ENCODE results near the gene GALM.
"Not testable (repeated sequence)": the region's sequence is repeated elsewhere in the genome, so short reads cannot be mapped to it uniquely, and the experiment has no call there.

GALM gene

DNA sequence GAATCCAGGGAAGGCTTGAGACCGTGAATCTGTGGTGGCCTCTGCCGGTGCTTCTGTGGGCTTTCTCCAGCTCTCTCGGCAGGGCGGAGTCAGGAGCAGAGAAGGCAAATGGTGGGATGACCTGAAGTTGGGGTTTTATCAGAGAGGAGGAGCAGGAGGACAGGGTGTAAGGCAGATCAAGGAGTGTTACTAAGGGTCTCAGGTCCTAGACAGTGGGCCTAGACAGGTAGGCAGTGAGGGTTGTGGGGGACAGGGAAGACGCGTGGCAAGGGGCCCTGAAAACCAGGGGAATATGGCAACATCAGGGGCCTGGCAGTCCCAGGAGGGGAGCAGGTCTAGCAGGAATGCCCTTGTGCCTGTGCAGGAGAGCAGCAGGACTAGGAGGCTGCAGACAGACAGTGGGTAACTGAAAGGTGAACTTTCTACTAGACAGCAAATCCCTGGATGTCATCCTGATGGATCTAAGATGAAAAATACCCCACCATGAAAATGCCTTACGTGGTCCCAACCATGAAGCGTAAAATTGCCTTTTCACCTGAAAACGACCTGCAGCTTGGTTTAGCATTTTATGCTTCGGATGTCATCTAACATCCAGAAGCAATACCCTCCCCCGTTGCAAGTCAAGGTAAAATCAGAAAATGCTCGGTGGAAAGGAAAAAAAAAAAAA is 43.1 kb downstream of the GALM start:
- no peak for DNase-seq (ENCODE audit: low read depth in 3 of 3, low spot score in 1 of 3)

DNA sequence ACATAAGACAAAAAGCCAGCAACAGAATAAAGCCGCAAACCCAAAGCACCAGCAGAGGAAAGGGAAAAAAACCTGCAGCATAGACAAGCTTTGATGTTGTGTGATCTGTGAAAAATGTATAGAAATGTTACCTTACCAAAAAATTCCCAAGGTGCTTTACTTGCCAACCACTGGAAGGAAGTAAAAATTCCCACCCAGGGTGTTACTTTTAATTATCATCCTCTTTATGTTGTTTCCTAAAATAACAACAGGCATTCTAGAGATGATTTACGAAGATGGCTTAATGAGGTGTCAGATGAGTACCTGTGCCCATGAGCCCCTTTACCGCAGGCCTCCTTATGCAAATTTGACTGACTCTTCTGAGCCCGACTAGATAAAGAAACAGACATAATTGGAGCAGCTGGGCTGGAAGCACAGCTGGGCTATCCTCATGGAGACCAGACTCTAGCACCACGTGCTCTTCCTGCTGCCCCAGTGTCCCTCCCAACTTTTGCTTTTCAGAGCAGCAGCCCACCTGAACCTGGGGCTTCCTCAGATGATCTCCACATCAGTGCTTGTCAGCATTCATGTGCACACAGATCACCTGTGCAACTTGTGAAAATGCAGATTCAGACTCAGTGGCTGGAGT is 43.8 kb downstream of the GALM start:
- DNase-seq (ENCODE audit: low read depth in 3 of 3, low spot score in 1 of 3): peak in 1 of 3 donors; percentile 20

DNA sequence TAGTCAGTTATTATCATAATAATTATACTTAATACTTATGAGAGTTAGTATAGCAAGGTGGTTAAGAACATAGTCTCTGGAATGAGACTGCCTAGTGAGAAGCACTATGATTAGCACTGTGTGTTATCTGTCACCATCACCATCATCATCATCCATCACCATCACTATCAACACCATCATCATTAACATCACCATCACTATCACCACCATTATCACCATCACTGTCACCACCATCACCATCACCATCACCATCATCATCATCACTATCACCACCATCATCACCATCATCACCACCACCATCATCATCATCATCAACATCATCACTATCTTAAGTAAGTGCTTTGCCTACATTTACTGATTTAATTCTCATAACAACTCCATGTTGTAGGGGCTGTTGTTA is 45.6 kb downstream of the GALM start:
- no peak for DNase-seq (ENCODE audit: low read depth in 3 of 3, low spot score in 1 of 3)

DNA sequence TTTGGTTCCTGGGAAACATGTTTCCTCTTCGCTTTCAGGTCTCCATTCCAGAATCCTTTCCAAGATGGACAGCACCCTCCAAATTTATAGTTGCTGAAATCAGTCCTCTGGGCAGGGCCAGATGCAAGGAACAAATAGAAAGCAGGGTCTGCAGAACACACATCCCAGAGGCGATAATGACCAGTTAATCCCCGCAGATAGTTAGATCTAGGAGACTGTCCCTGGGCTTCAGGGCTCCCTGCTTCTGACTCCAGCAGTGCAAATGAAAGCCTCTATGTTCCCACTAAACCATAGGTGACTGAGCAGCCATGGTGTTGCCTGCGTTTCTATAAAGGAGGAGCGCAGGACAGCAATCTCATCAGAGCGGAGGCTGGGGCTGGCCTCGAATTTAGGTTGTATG is 46.5 kb downstream of the GALM start:
- DNase-seq (ENCODE audit: low read depth in 3 of 3, low spot score in 1 of 3): no peak

DNA sequence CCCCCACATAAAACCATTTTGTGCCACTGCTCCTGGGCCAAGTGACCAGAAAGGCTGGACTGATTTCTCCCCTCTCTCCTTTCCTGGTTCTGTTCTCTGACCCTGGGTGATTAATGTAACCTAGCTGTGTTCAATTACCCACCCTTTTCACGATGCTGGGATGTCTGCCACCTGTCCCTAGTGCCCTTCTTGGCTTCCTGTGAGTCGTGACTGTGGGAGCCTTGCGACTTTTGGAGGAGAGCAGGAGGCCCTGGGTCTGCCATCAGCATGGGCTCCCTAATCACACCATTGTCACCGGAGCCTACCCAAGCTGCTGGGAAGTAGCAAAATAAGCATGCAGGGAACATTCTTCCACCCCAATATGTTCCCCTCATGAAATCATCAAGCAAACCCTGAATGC is 47.0 kb downstream of the GALM start:
- DNase-seq (ENCODE audit: low read depth in 3 of 3, low spot score in 1 of 3): no peak

DNA sequence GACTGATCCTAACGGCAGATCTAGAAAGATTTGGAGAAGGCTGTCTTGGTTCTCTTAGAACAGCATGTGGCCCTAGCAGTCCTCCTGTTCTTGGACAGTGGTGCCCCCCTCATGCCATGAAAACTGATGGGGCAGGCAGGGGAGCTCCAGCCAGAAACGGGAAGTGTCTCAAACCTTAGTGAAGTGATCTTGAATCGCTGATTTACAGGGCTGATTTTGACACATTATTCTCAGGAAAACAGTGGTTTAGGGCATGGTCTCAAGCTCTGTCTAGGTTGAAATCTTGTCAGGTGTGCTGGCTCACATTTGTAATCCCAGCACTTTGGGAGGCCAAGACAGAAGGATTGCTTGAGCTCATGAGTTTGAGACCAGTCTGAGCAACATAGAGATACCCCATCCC is 47.4 kb downstream of the GALM start:
- no peak for DNase-seq (ENCODE audit: low read depth in 3 of 3, low spot score in 1 of 3)

DNA sequence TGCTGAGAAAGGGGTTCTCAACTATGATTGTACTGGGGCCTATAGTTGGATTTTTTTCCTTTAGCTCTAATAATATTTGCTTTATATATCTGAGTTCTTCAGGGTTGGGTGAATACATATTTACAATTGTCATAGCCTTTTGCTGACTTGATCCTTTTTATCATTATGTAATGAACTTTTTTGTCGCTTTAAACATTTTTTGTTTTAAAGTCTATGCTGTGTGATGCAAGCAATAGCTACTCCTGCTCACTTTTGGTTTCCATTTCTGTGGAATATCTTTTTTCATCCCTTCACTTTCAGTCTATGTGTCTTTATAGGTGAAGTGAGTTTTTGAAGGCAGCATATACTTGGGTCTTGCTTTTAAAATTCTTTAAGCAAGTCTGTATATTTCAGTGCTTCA is 49.0 kb downstream of the GALM start:
- DNase-seq (ENCODE audit: low read depth in 3 of 3, low spot score in 1 of 3): not testable (repeated sequence)

DNA sequence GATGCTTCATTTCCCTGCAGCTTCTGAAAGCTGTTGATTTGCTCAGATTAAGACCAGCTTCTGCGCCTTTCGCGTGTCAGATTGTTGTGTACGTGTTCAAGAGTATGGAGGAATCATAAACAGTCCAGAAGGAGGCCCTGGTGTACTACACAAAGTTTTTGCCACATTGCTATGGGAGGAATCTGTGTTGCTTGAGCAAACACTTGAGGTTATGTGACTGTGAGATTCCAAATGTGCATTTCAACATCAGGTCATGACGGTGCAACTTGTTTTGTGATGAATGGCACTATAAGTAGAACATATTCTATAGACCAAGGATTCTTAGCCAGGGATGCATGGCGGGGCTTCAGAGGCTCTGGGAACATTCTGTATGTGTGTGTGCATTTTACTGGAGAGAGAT is 50.3 kb downstream of the GALM start:
- no peak for DNase-seq (ENCODE audit: low read depth in 3 of 3, low spot score in 1 of 3)

DNA sequence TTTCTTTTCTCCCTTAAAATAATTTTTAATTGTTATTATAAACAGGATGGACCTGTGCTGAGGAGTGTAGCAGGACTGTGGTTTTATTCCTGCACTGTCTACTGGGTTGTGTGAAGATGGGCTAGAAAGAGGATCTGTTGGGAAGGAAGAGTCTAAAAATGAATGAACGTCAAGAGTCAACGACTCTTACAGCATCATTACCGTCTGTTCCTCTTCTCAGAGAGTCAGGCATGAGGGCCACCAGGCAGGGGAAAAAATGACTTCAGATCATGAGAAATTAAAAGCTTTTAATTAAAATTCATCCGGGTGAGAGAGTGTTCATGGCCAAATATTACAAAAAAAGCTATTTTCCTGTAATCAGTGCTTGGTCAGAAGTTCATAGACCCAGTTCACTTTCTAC is 52.7 kb downstream of the GALM start:
- no peak for DNase-seq (ENCODE audit: low read depth in 3 of 3, low spot score in 1 of 3)

DNA sequence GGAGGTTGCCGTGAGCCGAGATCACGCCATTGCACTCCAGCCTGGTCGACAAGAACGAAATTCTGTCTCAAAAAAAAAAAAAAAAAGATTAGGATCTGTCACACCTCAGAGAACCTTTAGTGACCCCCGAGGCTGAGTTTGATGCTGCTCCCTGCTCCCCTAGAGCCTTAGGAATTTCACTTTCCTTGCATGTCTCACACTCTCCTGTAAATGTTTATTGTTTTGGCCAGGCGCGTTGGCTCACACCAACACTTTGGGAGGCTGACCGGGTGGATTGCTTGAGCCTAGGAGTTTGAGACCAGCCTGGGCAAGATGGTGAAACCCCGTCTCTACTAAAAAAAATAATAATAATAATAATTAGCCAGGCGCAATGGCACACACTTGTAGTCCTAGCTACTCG is 53.8 kb downstream of the GALM start:
- no peak for DNase-seq (ENCODE audit: low read depth in 3 of 3, low spot score in 1 of 3)

DNA sequence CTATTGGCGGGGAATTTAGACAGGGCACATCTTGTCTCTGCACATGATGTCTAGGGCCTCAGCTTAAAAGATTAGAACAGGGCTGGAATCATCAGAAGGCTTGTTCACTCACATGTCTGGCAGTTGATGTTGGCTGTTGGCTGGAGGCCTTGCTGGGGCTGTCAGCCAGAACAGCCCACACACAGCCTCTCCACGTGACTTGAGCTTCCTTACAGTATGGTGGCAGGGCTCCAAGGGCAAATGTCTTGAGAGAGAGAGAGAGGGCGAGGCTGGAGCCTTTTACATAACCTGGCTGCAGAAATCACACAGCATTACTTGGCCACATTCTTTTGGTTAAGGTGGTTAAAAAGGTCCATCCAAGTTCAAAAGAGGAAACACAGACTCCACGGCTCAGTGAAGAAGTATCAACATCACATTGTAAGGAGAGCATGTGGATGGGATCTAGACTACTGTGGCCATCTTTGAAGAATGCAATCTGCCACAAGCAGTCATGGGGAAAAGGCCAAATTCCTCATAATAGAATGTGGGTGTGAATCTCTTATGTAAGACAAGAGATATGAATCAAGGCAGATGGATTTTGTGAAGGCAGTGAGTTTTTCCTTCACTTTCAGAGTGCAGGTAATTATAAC is 54.8 kb downstream of the GALM start:
- DNase-seq (ENCODE audit: low read depth in 3 of 3, low spot score in 1 of 3): no peak

DNA sequence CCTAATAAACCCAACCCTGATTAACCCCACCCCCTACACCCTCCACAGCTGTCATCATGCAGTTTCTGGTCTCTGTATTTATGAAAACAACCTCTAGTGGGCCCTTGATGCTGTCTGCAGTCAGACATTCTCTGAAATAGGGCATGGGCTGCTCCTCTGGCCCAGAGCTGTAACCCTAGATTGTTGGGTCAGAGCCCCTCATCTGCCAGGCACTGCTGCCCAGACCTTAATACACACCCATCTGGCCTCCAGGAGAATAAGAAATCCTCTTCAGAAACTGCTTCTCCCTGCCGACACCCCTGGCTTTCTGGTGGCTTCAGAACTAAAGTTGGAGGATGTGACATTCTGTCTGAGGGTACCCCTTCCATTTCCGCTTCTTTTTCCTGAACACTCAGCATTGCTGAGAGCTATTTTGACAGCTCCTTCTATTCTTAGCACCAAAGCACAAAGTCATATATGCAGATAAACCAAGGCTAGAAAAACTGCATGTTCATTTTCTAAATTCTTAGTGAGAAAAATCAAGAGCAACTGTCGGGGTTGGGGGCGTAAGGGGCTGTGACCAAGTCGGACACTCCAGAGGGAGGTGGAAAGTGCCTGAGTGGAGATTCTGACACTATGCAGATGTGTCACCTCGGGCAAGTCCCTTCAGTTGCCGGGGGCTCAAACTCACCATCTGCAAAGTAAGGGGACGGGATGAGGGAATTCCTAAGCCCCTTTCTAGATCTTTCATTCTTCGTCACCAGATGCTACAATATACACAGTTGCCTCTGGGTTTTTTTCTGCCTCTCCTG is 56.6 kb downstream of the GALM start:
- DNase-seq (ENCODE audit: low read depth in 3 of 3, low spot score in 1 of 3): peak in 1 of 3 donors; percentile 35

DNA sequence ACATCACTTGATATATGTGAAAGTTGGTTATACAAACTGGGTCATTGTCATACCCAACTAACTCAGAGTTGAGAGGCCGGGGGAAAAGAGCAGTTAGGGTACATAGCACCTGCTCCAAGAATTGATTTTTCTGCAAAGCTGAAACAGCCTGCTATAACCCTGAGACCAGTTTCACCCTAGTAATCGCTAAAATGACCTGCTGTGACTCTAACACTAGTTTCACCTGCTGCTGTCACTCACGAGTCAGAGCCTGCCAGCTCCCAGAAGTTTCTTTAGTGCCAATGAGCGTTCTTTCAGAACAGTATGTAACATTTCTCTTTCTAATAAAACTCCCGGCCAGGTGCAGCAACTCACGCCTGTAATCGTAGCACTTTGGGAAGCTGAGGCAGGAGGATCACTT is 57.3 kb downstream of the GALM start:
- no peak for DNase-seq (ENCODE audit: low read depth in 3 of 3, low spot score in 1 of 3)

DNA sequence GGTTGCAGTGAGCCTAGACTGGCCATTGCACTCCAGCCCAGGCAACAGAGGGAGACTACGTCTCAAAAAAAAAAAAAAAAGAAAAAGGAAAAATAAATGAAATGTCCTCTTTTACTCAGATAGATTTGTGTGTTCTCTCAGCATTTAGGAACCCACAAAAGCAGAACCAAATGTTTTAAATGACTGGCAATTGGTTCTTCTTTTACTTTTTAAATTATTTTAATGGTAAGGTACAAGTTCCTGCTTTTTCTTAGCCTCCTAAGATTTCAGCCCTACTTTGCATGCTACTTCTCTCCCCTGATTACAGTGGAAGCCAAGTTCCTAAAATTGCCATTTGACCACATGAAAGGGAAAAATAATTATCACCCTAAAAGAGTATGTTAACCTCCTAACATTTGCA is 61.7 kb downstream of the GALM start:
- DNase-seq (ENCODE audit: low read depth in 3 of 3, low spot score in 1 of 3): no peak

DNA sequence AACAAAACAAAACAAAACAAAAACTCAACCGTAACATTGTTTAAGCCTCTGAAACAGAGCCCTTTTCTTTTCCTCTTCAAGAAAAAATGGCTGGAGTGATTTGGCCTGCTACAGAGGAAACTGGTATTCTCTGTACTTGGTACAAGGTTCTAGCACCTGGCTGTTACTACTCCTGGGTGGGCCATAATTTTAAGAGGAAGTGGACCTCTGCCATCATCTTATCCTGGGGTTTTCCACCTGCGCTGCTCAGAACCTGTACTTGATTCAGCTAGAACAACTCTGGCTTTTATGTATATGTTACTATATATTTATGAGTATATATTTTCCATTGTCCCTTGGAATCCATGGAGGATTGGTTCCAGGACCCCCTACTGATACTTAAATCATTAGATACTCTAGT is 62.8 kb downstream of the GALM start:
- no peak for DNase-seq (ENCODE audit: low read depth in 3 of 3, low spot score in 1 of 3)

DNA sequence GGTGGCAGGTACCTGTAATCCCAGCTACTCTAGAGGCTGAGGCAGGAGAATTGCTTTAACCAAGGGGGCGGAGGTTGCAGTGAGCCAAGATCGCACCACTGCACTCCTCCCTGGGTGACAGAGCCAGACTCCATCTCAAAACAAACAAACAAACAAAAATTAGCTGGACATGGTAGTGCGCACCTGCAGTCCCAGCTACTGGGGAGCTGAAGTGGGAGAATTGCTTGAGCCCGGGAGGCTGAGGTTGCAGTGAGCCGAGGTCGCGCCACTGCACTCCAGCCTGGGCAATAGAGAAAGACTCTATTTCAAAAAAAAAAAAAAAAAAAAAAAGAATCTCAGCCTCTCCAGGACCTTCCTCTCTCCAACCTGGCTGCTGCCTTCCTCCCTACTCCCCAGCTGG is 65.2 kb downstream of the GALM start:
- DNase-seq (ENCODE audit: low read depth in 3 of 3, low spot score in 1 of 3): no peak

DNA sequence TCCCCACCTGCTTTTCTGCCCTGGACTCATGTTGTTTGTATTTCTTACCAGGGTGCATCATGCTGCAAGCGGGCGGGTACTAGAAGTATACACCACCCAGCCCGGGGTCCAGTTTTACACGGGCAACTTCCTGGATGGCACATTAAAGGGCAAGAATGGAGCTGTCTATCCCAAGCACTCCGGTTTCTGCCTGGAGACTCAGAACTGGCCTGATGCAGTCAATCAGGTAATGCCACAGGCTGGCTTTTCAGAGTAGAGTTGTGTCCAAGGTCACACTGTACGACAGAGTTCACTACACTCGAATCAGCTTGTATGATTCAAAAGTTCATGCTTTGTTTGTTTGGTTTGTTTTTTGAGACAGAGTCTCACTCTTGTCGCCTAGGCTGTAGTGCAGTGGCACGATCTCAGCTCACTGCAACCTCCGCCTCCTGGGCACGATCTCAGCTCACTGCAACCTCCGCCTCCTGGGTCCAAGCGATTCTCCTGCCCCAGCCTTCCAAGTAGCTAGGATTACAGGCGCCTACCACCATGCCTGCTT is 65.8 kb downstream of the GALM start:
- no peak for DNase-seq (ENCODE audit: low read depth in 3 of 3, low spot score in 1 of 3)

DNA sequence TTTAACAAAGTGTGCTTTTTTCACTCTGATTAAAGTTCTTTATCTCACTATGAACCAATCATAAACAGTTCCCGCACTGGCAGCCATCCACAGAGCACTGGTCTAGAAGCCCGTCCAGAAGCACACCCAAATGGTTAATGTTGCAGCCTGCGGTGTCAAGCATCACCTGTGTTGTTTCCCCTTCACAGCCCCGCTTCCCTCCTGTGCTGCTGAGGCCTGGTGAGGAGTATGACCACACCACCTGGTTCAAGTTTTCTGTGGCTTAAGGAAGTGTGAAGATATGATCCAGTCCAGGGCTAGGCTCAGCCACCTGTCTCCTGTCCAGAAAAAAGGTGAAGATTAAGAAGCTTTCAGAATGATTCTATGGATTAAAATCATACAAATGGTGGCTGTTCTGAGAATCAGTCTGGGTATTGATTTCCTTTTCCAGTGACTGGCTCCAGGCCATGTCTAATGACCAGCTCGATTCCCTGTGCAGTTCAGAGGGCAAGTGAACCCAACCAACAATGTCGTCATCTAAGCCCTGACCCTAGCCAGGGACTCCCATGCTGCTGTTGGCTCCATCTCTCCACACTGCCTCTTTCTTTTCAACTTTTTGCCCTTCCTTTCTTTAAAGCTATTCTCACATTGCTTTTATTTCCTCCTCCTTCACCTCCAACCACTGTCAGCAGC is 67.5 kb downstream of the GALM start:
- no peak for DNase-seq (ENCODE audit: low read depth in 3 of 3, low spot score in 1 of 3)

DNA sequence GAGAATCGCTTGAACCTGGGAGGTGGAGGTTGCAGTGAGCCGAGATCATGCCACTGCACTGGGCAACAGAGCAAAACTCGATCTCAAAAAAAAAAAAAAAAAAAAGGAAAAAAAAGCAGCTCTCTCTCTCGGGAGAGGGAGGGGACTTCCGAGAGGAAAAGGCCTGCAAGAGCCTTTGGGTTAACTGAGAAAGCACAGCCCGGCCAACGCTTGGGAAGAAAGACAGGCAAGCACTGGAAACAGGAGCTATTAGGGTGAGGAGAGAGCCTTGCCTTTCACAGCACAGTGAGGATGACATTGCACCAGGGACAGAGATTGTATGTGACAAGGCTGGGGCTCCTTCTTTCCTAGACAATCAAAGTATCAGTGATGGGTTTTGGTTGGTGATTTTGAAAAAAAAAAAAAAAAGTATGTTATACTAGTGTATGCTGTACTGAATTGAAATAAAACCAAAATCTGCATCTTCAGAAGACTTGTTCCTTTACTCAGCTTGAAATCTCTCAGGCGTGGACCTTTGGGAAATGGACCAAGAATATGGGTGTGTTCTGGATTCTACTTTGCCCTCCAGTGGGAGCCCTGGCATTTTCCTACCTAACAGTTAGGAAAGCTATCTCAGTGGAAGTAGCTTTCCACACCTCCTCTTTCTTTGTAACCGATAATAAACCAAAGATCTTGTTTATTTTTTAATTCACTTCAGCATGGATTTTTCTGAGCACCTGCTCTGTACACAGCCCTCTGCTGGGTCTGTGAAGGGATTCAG is 68.6 kb downstream of the GALM start:
- DNase-seq (ENCODE audit: low read depth in 3 of 3, low spot score in 1 of 3): no peak

DNA sequence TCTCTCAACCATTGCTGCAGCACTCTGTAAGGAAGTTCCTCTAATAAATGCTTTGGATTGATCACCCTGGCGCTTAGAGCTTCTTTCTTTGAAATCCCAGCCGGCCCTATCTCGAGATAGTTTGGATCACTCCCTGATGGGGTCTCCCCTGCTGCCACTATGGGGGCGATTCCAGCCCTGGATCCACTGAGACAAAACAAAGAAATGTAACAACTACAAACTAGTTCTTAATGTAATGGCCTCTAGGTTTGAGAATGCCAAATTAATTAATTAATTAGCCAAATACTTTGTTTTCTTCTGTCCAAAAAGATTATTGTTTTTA is 70.0 kb downstream of the GALM start:
- no peak for DNase-seq (ENCODE audit: low read depth in 3 of 3, low spot score in 1 of 3)
